Transverse colon (tissue), 4 donors: ENCODE data around the gene ASCL5. TPM values are rescaled to one million over a fixed set of nuclear protein-coding genes. Genes with fewer than 3 reads are reported as not detected.
A peak's percentile ranks its signal among the peaks of the same experiment; 100 is the strongest.

Experiments
- DNase-seq: peaks from one replicate; pipeline ENCODE4 v3.0.0-alpha.2; 2019
- H3K27ac ChIP-seq, 4 donors: fragments of 200-600 bp; sonication (generic); 2 replicates each; pipeline ENCODE4 v1.5.1; 2016 to 2018; ENCODE audit warnings: inconsistent platforms in 4 of 4
- H3K27me3 ChIP-seq: fragments of 200-600 bp; sonication (generic); 2 replicates; pipeline ENCODE4 v1.5.1; 2017; ENCODE audit warnings: inconsistent platforms
- H3K36me3 ChIP-seq, 4 donors: fragments of 200-600 bp; sonication (generic); 2 replicates each; pipeline ENCODE4 v1.5.1; 2017 to 2019; ENCODE audit warnings: inconsistent platforms in 4 of 4
- H3K4me1 ChIP-seq, 4 donors: fragments of 200-600 bp; sonication (generic); 2 replicates each; pipeline ENCODE4 v1.5.1; 2017 to 2020; ENCODE audit warnings: inconsistent platforms in 4 of 4
- H3K4me3 ChIP-seq, 4 donors: fragments of 200-600 bp; sonication (generic); 1 replicate in 1 of 4; 2 replicates in 3 of 4; pipeline versions ENCODE4 v1.5.1 to v1.6.1; 2017 to 2019; ENCODE audit warnings: inconsistent platforms in 4 of 4
- H3K9me3 ChIP-seq, 2 donors: fragments of 200-600 bp; sonication (generic); 2 replicates each; pipeline ENCODE4 v1.5.1; 2017 to 2019; ENCODE audit warnings: inconsistent platforms in 2 of 2
- CTCF ChIP-seq, 5 experiments: fragments of 200-600 bp in 3 of 5; fragments of 450-650 bp in 2 of 5; sonication (generic) in 3 of 5; IDR thresholded peaks; 1 replicate in 2 of 5; 2 replicates in 3 of 5; pipeline ENCODE4 v1.5.1; 2016 to 2017; ENCODE audit warnings: antibody characterized with exemption in 5 of 5, inconsistent platforms in 3 of 5, mild to moderate bottlenecking in 2 of 5, moderate library complexity in 1 of 5
- EP300 ChIP-seq: sonication (generic); formaldehyde crosslinking; IDR thresholded peaks from one replicate; pipeline ENCODE4 v1.6.1; 2017; ENCODE audit warnings: antibody characterized with exemption, low read depth
- POLR2A ChIP-seq: fragments of 450-650 bp; IDR thresholded peaks from one replicate; pipeline ENCODE4 v1.6.1; 2016; ENCODE audit warnings: antibody characterized with exemption, mild to moderate bottlenecking, moderate library complexity
- POLR2AphosphoS5 ChIP-seq, 3 donors: sonication (generic); formaldehyde crosslinking; IDR thresholded peaks; one replicate each; pipeline ENCODE4 v1.6.1; 2016; ENCODE audit warnings: antibody characterized with exemption in 3 of 3
- WGBS, 2 donors: methylation state at CpG; one replicate each; pipeline ENCODE4 v1.1.5; 2018; ENCODE audit warnings: low coverage in 1 of 2; 5-methylcytosine and 5-hydroxymethylcytosine counted together
- in situ Hi-C, 4 donors: fragments of 200-750 bp; cut with MboI; loops; one replicate each; pipeline versions ENCODE4 v1.15.0 to v1.15.1; 2017; ENCODE audit warnings: low sequenced_read_pairs in 3 of 4, low pct_ligation_motif_present in 1 of 4, low pct_unique_long_range_greater_than_20kb in 1 of 4
- intact Hi-C: fragments of 100-400 bp; cut with DNase I; formaldehyde crosslinking; loops from one replicate; pipeline ENCODE4 v1.15.1; 2023; ENCODE audit warnings: low total_unique reads
- total RNA-seq, 4 donors: library from RNA; depleted of rRNA; stranded (reverse); fragments of >200 nt; gene quantifications; one replicate each; pipeline ENCODE4 v1.1.0, GENCODE V29; 2016

Gene ASCL5
- total RNA-seq, 4 donors from 2014 or later, result not detected

DNA sequence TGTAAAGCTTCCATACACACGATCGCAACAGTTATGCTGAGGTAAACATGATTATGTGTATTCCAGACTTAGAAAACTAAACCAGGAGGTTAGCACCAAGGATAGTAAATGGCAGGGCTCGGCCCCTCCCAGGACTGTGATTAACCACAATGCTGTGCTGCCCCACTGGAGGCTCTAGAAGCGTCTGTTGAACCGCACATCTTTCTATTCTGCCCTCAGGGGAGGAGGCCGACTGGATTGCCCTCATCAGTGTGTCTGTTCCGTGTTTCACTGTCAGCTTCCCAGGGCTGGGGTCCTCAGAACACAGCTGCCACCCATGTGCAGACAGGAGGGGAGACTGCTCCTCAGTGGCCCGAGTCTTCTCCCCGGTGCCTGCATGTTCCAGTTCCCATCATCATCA is 12.8 kb upstream of the ASCL5 start:
- H3K36me3 ChIP-seq, result no peaks in the 10 kb centered on the region
- intact Hi-C loops (no loop called here), in situ Hi-C loops (loop anchor here in 1 of 4 donors (10.0 kb wide), 1 partner anchor 85 kb away; no protein-coding TSS in a partner anchor)
- no peaks in the 10 kb centered on the region for H3K9me3 ChIP-seq
- H3K4me3 ChIP-seq, result no peak overlapping the region
- no peak for TF ChIP-seq CTCF (IDR thresholded peaks at IDR 0.05)
- no peak for TF ChIP-seq POLR2A
- no peak for TF ChIP-seq EP300
- TF ChIP-seq POLR2AphosphoS5 (IDR thresholded peaks at IDR 0.05), result no peak
- DNase-seq, result no peak
- no peak overlapping the region for H3K27ac ChIP-seq
- H3K4me1 ChIP-seq, result peaks cover 5 to 14% (median 10%) of the 10 kb centered on the region in 4 donors
- WGBS, 2 donors, result 90 to 95% methylated on average over 2 to 9 of the region's 9 CpGs
- H3K27me3 ChIP-seq, result no peaks in the 10 kb centered on the region

- 88 to 100% methylated on average over 2 to 5 of the region's 5 CpGs for WGBS, 2 donors
- intact Hi-C loops (no loop called here), in situ Hi-C loops (no loop called here)
Observed at GRCh38 chr1:201139306-201139705, 12.3 kb upstream of the ASCL5 start.

GRCh38 chr1:201138311-201138840 is 11.4 kb upstream of the ASCL5 start:
- Histone ChIP-seq H3K4me3 (no peak overlapping the region), H3K9me3 (no peaks in the 10 kb centered on the region), H3K27ac (peak overlapping the region; percentile 41 to 65 (median 54)), H3K4me1 (peaks cover 5 to 14% (median 10%) of the 10 kb centered on the region in 4 donors), H3K36me3 (no peaks in the 10 kb centered on the region), H3K27me3 (no peaks in the 10 kb centered on the region)
- no peak for DNase-seq
- 80% methylated on average over 2 to 6 of the region's 6 CpGs for WGBS, 2 donors
- TF ChIP-seq POLR2AphosphoS5 (IDR thresholded peaks at IDR 0.05) (no peak), CTCF (IDR thresholded peaks at IDR 0.05) (no peak), EP300 (no peak), POLR2A (no peak)
- in situ Hi-C loops (no loop called here), intact Hi-C loops (no loop called here)

More at GRCh38 chr1:201139306-201139705, 12.3 kb upstream of the ASCL5 start:
- H3K4me1 ChIP-seq, result peaks cover 5 to 14% (median 10%) of the 10 kb centered on the region in 4 donors
- H3K27ac ChIP-seq, result no peak overlapping the region
- H3K36me3 ChIP-seq, result no peaks in the 10 kb centered on the region
- H3K4me3 ChIP-seq, result no peak overlapping the region
- DNase-seq, result no peak
- H3K27me3 ChIP-seq, result no peaks in the 10 kb centered on the region
- TF ChIP-seq CTCF (IDR thresholded peaks at IDR 0.05) (no peak), POLR2A (no peak), EP300 (no peak), POLR2AphosphoS5 (IDR thresholded peaks at IDR 0.05) (no peak)
- H3K9me3 ChIP-seq, result no peaks in the 10 kb centered on the region

- intact Hi-C loops, result no loop called here
- no peak for TF ChIP-seq EP300
- no peak for TF ChIP-seq POLR2A
- TF ChIP-seq CTCF (IDR thresholded peaks at IDR 0.05), result no peak
- TF ChIP-seq POLR2AphosphoS5 (IDR thresholded peaks at IDR 0.05), result no peak
- H3K9me3 ChIP-seq, result no peaks in the 10 kb centered on the region
- H3K4me3 ChIP-seq, result no peak overlapping the region
- no peaks in the 10 kb centered on the region for H3K27me3 ChIP-seq
- peak overlapping the region; percentile 41 to 65 (median 54) for H3K27ac ChIP-seq
- WGBS, 2 donors, result 50 to 74% methylated on average over 4 to 6 of the region's 6 CpGs
- no peaks in the 10 kb centered on the region for H3K36me3 ChIP-seq
- in situ Hi-C loops, result no loop called here
- H3K4me1 ChIP-seq, result peaks cover 5 to 14% (median 10%) of the 10 kb centered on the region in 4 donors
- DNase-seq, result peak; percentile 47
Observed at GRCh38 chr1:201137579-201138310, 10.8 kb upstream of the ASCL5 start.
